Measurements from ENCODE around the gene DYSF.

DNA sequence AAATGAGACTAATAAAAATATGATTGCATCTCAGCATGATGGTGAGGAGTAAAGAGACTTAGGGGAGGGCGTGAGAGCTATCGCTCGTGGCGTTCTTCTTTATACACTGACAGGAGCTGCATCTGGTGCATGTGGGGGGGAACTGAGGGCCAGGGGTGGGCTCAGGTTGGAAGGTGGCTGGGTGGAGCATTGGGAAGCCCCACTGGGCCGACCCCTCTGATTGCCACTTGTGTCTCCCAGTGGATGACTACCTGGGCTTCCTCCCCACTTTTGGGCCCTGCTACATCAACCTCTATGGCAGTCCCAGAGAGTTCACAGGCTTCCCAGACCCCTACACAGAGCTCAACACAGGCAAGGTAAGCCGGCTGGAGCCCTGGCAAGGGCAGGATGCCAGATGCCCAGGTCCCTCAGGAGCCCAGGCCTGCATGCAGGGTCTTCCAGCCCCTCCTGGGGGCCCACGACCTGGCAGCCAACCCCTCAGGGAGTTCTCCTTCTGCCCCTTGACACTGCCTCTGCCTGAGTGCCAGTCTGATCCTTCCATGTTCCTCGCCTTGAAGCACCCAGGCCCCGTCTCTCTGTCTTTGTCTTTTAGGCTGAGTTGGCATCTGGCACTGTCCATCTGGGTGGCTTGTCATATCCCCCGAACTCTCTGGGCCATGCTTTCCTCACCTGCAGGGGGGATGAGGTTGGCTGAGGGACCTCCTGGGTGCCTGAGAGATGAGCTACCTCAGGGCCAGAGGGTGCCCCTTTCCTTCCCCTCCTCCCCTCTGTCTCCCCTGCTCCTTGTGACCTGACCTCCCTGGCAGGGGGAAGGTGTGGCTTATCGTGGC is 97.7 kb downstream of the DYSF start:
- TF ChIP-seq EZH2 (IDR thresholded peaks at IDR 0.05; ENCODE audit: borderline replicate concordance, insufficient read depth, low read length, poor library complexity, severe bottlenecking) (no peak), RAD21 (conservative IDR thresholded peaks at IDR 0.05) (no peak), EP300 (conservative IDR thresholded peaks at IDR 0.05; ENCODE audit: poor library complexity, severe bottlenecking) (no peak), SMC3 (conservative IDR thresholded peaks at IDR 0.05; ENCODE audit: poor library complexity) (no peak), POLR2AphosphoS5 (IDR thresholded peaks at IDR 0.05) (no peak)
- TF ChIP-seq, protein P1, sequence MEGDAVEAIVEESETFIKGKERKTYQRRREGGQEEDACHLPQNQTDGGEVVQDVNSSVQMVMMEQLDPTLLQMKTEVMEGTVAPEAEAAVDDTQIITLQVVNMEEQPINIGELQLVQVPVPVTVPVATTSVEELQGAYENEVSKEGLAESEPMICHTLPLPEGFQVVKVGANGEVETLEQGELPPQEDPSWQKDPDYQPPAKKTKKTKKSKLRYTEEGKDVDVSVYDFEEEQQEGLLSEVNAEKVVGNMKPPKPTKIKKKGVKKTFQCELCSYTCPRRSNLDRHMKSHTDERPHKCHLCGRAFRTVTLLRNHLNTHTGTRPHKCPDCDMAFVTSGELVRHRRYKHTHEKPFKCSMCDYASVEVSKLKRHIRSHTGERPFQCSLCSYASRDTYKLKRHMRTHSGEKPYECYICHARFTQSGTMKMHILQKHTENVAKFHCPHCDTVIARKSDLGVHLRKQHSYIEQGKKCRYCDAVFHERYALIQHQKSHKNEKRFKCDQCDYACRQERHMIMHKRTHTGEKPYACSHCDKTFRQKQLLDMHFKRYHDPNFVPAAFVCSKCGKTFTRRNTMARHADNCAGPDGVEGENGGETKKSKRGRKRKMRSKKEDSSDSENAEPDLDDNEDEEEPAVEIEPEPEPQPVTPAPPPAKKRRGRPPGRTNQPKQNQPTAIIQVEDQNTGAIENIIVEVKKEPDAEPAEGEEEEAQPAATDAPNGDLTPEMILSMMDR (IDR thresholded peaks at IDR 0.05; ENCODE audit: poor library complexity, severe bottlenecking) = no peak
- TF ChIP-seq, protein P2, sequence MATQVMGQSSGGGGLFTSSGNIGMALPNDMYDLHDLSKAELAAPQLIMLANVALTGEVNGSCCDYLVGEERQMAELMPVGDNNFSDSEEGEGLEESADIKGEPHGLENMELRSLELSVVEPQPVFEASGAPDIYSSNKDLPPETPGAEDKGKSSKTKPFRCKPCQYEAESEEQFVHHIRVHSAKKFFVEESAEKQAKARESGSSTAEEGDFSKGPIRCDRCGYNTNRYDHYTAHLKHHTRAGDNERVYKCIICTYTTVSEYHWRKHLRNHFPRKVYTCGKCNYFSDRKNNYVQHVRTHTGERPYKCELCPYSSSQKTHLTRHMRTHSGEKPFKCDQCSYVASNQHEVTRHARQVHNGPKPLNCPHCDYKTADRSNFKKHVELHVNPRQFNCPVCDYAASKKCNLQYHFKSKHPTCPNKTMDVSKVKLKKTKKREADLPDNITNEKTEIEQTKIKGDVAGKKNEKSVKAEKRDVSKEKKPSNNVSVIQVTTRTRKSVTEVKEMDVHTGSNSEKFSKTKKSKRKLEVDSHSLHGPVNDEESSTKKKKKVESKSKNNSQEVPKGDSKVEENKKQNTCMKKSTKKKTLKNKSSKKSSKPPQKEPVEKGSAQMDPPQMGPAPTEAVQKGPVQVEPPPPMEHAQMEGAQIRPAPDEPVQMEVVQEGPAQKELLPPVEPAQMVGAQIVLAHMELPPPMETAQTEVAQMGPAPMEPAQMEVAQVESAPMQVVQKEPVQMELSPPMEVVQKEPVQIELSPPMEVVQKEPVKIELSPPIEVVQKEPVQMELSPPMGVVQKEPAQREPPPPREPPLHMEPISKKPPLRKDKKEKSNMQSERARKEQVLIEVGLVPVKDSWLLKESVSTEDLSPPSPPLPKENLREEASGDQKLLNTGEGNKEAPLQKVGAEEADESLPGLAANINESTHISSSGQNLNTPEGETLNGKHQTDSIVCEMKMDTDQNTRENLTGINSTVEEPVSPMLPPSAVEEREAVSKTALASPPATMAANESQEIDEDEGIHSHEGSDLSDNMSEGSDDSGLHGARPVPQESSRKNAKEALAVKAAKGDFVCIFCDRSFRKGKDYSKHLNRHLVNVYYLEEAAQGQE (IDR thresholded peaks at IDR 0.05; ENCODE audit: borderline replicate concordance) = no peak

All from neural cell (in vitro differentiated cells).